Liver (tissue), 9 donors: ENCODE results near the gene PLXNA3. TPM values are rescaled to one million over a fixed set of nuclear protein-coding genes. Genes with fewer than 3 reads are reported as not detected.

ENCODE experiments used
- DNase-seq: peaks from one replicate; pipeline ENCODE4 v3.0.0-alpha.2; 2017; ENCODE audit warnings: low spot score
- H3K27ac ChIP-seq, 2 donors: one replicate each; pipeline ENCODE4 v1.7.0; 2013; ENCODE audit warnings: inconsistent platforms in 2 of 2, low read length in 2 of 2, control low read depth in 1 of 2, low read depth in 1 of 2, mild to moderate bottlenecking in 1 of 2
- H3K27me3 ChIP-seq, 4 donors: one replicate each; pipeline versions ENCODE4 v1.6.1 to v1.7.0; 2013; ENCODE audit warnings: low read length in 3 of 4, inconsistent platforms in 1 of 4, mild to moderate bottlenecking in 1 of 4, moderate library complexity in 1 of 4; ENCODE audit not compliant: control insufficient read depth in 4 of 4, insufficient read depth in 4 of 4
- H3K36me3 ChIP-seq, 4 donors: one replicate each; pipeline versions ENCODE4 v1.6.1 to v1.7.0; 2013; ENCODE audit warnings: low read length in 3 of 4, mild to moderate bottlenecking in 3 of 4, low read depth in 1 of 4, moderate library complexity in 1 of 4; ENCODE audit not compliant: control insufficient read depth in 4 of 4, insufficient read depth in 3 of 4
- H3K4me1 ChIP-seq, 4 donors: one replicate each; pipeline versions ENCODE4 v1.6.1 to v1.7.0; 2013; ENCODE audit warnings: low read length in 3 of 4, mild to moderate bottlenecking in 3 of 4, moderate library complexity in 1 of 4; ENCODE audit not compliant: control insufficient read depth in 4 of 4, insufficient read depth in 4 of 4
- H3K4me3 ChIP-seq, 3 donors: one replicate each; pipeline versions ENCODE4 v1.6.1 to v1.7.0; 2013; ENCODE audit warnings: low read length in 3 of 3, control low read depth in 1 of 3, low read depth in 1 of 3, mild to moderate bottlenecking in 1 of 3
- H3K9ac ChIP-seq, 2 donors: one replicate each; pipeline ENCODE4 v1.7.0; 2013; ENCODE audit warnings: low read length in 2 of 2, mild to moderate bottlenecking in 2 of 2, moderate library complexity in 2 of 2, control low read depth in 1 of 2, low read depth in 1 of 2
- H3K9me3 ChIP-seq, 4 donors: one replicate each; pipeline versions ENCODE4 v1.6.1 to v1.7.0; 2013; ENCODE audit warnings: low read length in 3 of 4; ENCODE audit not compliant: control insufficient read depth in 4 of 4
- ATF3 ChIP-seq: IDR thresholded peaks from 2 replicates; pipeline ENCODE4 v1.6.1; 2016; ENCODE audit warnings: antibody characterized with exemption
- EGR1 ChIP-seq, 2 donors: IDR thresholded peaks; 2 replicates each; pipeline ENCODE4 v1.6.1; 2016 to 2018; ENCODE audit warnings: antibody characterized with exemption in 2 of 2, low read depth in 2 of 2
- FOXA1 ChIP-seq: IDR thresholded peaks from 2 replicates; pipeline ENCODE4 v1.6.1; 2016; ENCODE audit warnings: antibody characterized with exemption
- GABPA ChIP-seq, 2 donors: IDR thresholded peaks in 1 of 2; conservative IDR thresholded peaks in 1 of 2; 2 replicates each; pipeline ENCODE4 v1.6.1; 2016; ENCODE audit warnings: antibody characterized with exemption in 2 of 2, mild to moderate bottlenecking in 1 of 2, moderate library complexity in 1 of 2
- HNF4A ChIP-seq, 2 donors: conservative IDR thresholded peaks; 2 replicates each; pipeline ENCODE4 v1.6.1; 2016; ENCODE audit warnings: antibody characterized with exemption in 2 of 2, mild to moderate bottlenecking in 2 of 2
- HNF4G ChIP-seq: IDR thresholded peaks from 2 replicates; pipeline ENCODE4 v1.6.1; 2016; ENCODE audit warnings: antibody characterized with exemption
- NR2F2 ChIP-seq: IDR thresholded peaks from 2 replicates; pipeline ENCODE4 v1.6.1; 2016; ENCODE audit warnings: antibody characterized with exemption
- REST ChIP-seq: IDR thresholded peaks from 2 replicates; pipeline ENCODE4 v1.6.1; 2016; ENCODE audit warnings: antibody characterized with exemption, mild to moderate bottlenecking
- SP1 ChIP-seq: IDR thresholded peaks from 2 replicates; pipeline ENCODE4 v1.6.1; 2018; ENCODE audit warnings: antibody characterized with exemption, mild to moderate bottlenecking
- WGBS: extraction: QIAGEN DNeasy Blood & Tissue Kit; methylation state at CpG from one replicate; pipeline ENCODE4 v1.1.7; 2013; 5-methylcytosine and 5-hydroxymethylcytosine counted together
- polyA plus RNA-seq, 2 donors: library from polyadenylated mRNA; stranded (reverse) in 1 of 2; unstranded in 1 of 2; fragments of 200-250 nt in 1 of 2; fragments of >200 nt in 1 of 2; fragmentation: Nextera tagmentation in 1 of 2; extraction: Ambion mirVana in 1 of 2; gene quantifications; one replicate each; pipeline versions ENCODE4 v1.2.1 to v1.2.3, GENCODE V29; 2013 to 2015
- total RNA-seq, 2 donors: library from RNA; depleted of rRNA; stranded (reverse); fragments of >200 nt; gene quantifications; one replicate each; pipeline ENCODE4 v1.2.3, GENCODE V29; 2014
- donor health status: healthy.
- donor health status: healthy.
- donor health status: healthy.
- donor health status: healthy.
- donor health status: healthy.

The PLXNA3 gene
- total and polyA plus RNA-seq, 4 donors = 1.1 to 1.7 (median 1.5) TPM

GRCh38 chrX:154419189-154419588 lies 38.9 kb upstream of the PLXNA3 start (continued):
- TF ChIP-seq HNF4G (no peak), ATF3 (no peak)

GRCh38 chrX:154419688-154420401 lies 38.2 kb upstream of the PLXNA3 start:
- TF ChIP-seq NR2F2 = peak; percentile 25
- TF ChIP-seq GABPA (IDR thresholded peaks at IDR 0.05 in 1 of 2, conservative IDR thresholded peaks at IDR 0.05 in 1 of 2) = no peak
- Histone ChIP-seq H3K27me3 (no peaks in the 10 kb centered on the region), H3K27ac (no peak overlapping the region), H3K9ac (no peak overlapping the region), H3K4me3 (no peak overlapping the region), H3K4me1 (no peaks in the 10 kb centered on the region), H3K9me3 (no peaks in the 10 kb centered on the region), H3K36me3 (no peaks in the 10 kb centered on the region)
- WGBS = 81% methylated on average over 19 of the region's 19 CpGs
- DNase-seq = no peak

DNA sequence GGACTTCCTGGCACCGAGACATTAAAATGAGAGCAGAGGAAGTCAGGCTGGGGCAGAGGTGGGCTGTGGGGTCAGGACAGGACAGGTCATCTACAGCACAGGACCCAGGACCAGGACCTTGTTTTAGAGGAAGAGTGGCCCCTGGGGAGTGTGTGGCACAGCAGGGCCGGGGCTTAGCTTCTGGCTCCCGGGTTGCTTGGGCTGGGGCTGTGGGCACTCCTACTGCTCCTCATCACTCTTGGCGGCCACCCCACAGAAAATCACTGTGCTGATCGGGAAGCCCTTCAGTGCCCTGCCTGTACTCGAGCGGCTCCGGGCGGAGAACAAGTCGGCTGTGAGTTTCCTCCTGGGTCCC lies 37.7 kb upstream of the PLXNA3 start:
- Histone ChIP-seq H3K4me1 (no peaks in the 10 kb centered on the region), H3K9ac (no peak overlapping the region), H3K27me3 (no peaks in the 10 kb centered on the region), H3K27ac (no peak overlapping the region), H3K9me3 (no peaks in the 10 kb centered on the region), H3K36me3 (no peaks in the 10 kb centered on the region), H3K4me3 (no peak overlapping the region)
- no peak for TF ChIP-seq REST
- TF ChIP-seq GABPA (IDR thresholded peaks at IDR 0.05 in 1 of 2, conservative IDR thresholded peaks at IDR 0.05 in 1 of 2) = no peak
- TF ChIP-seq NR2F2 = peak; percentile 3
- WGBS = 80% methylated on average over 10 of the region's 10 CpGs
- no peak for DNase-seq

- H3K4me3 ChIP-seq = no peak overlapping the region
- no peak overlapping the region for H3K9ac ChIP-seq
- 90% methylated on average over 13 of the region's 13 CpGs for WGBS
- DNase-seq = no peak
- H3K27me3 ChIP-seq = no peaks in the 10 kb centered on the region
- H3K9me3 ChIP-seq = no peaks in the 10 kb centered on the region
- H3K4me1 ChIP-seq = peaks cover 4 to 18% (median 5%) of the 10 kb centered on the region in 4 donors
- TF ChIP-seq FOXA1 = no peak
- TF ChIP-seq HNF4A (conservative IDR thresholded peaks at IDR 0.05) = peak in 1 of 2 donors; percentile 35
- no peak for TF ChIP-seq EGR1 (IDR thresholded peaks at IDR 0.05; ENCODE audit: low read depth in 2 of 2)
- TF ChIP-seq SP1 = no peak
- no peak for TF ChIP-seq ATF3
- no peak for TF ChIP-seq REST
- no peak overlapping the region for H3K27ac ChIP-seq
- peaks cover 0 to under 1% (median 0%) of the 10 kb centered on the region in 4 donors for H3K36me3 ChIP-seq
Observed at GRCh38 chrX:154426916-154427770, 30.9 kb upstream of the PLXNA3 start.
